ENCODE data around the gene RTP2.

The RTP2 gene

DNA sequence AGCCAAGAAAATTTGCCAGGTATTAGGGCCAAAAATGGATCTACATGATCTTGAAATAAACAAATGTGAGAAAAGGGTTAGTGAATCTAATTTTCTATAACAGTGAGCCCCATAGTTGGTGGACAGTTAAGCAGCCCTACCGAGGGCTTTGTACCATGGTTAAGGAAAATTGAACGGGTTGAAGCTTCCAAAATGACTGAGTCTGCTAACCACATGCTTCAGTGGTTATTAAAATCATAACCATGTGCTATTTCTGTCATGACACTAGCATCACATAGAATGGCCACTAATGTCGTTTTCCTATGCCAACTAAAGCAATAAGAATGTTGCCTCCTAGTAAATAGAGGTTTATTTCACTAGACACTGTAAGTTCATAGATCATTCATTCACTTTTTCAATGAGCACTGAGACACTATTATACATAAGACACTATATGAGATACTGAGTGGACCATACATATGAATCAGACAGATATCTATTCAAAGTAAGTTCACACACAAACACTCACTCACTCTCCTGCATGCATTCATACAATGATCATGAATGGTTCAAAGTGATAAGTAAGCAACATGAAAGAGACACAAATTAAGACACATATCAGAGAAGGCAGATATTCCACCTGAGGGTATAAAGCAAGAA lies 36.5 kb downstream of the RTP2 start:
- no peaks in the 10 kb centered on the region for H3K36me3 ChIP-seq (replicated peaks)
- peaks cover 19% of the 10 kb centered on the region for H3K27me3 ChIP-seq (ENCODE audit: low read depth)
- in situ Hi-C loops (cut with MboI; ENCODE audit: low sequenced_read_pairs) = no loop called here
- H3K4me3 ChIP-seq = no peak overlapping the region
- no peak for DNase-seq (ENCODE audit: low spot score in 2 of 2)
- no peaks in the 10 kb centered on the region for H3K4me1 ChIP-seq
- H3K9me3 ChIP-seq = no peaks in the 10 kb centered on the region

DNA sequence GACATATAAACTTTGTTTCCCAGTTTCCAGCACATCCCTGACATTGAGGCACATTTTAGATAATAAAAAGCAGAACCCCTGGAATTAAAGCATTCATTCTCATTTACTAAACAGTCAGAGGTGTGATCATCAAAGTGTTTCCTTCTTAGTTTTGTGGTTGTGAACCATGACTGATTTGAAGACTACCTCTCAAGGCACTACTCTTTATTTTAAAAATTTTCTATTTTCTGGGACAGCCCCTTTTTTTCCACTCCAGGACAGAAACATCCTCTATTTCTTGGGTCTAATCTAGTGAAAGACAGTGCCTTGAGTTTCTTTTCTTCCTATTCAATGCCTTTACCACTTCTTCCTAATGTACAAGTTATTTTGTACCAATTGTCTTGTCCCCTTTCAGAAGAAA lies 37.3 kb downstream of the RTP2 start:
- Histone ChIP-seq H3K9me3 (no peaks in the 10 kb centered on the region), H3K27me3 (ENCODE audit: low read depth) (peaks cover 14% of the 10 kb centered on the region), H3K36me3 (replicated peaks) (no peaks in the 10 kb centered on the region), H3K4me1 (no peaks in the 10 kb centered on the region), H3K4me3 (no peak overlapping the region)
- no peak for DNase-seq (ENCODE audit: low spot score in 2 of 2)
- in situ Hi-C loops (cut with MboI; ENCODE audit: low sequenced_read_pairs) = no loop called here

- no peak overlapping the region for H3K4me3 ChIP-seq
- H3K36me3 ChIP-seq (replicated peaks) = no peaks in the 10 kb centered on the region
- peaks cover 8% of the 10 kb centered on the region; the same call in 1 of the 2 replicates for H3K27me3 ChIP-seq (ENCODE audit: low read depth)
- in situ Hi-C loops (cut with MboI; ENCODE audit: low sequenced_read_pairs) = no loop called here
- no peak for DNase-seq (ENCODE audit: low spot score in 2 of 2)
- H3K4me1 ChIP-seq = no peaks in the 10 kb centered on the region
- H3K9me3 ChIP-seq = no peaks in the 10 kb centered on the region
Measured at GRCh38 chr3:187662848-187663409, 39.4 kb downstream of the RTP2 start.

DNA sequence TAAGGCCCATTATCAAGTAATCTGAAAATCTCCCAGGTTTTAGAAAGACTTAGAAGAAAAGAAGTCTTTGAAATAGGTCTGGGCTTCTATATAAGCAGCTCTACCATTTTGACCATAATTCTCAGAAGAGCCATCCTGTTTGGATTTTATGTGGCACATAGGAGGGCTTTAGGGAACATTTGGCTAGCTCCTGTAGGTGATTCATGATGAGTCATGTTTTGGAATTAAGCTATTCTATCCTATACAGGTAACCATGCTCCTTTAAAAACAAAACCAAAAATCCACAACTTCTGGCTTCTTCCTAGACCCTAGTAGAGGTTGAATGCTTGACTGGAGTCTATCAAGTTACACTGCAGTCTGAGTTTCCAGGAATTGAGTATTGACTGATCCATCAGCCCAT lies 41.1 kb downstream of the RTP2 start:
- Histone ChIP-seq H3K4me1 (no peaks in the 10 kb centered on the region), H3K9me3 (no peaks in the 10 kb centered on the region), H3K4me3 (no peak overlapping the region), H3K27me3 (ENCODE audit: low read depth) (peaks cover 8% of the 10 kb centered on the region; the same call in 1 of the 2 replicates), H3K36me3 (replicated peaks) (no peaks in the 10 kb centered on the region)
- in situ Hi-C loops (cut with MboI; ENCODE audit: low sequenced_read_pairs) = no loop called here
- DNase-seq (ENCODE audit: low spot score in 2 of 2) = no peak

DNA sequence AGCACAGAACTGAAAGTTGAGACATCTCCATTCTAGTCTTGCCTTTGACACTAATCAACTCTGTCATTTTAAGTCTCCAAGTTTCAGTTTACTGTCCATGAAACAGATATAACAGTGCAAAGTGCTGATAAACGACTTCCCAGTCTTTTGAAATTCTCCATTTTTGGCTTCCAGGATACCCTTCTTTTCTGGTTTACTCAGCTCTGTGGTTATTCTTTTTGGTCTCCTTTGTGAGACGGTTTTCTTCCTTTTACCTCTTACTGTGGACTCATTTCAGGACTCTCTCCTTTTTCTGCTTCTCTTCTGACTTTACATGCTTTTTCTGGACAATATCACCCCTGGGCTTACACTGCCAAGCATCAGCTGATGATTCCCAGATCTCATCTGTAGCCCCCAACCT lies 51.1 kb downstream of the RTP2 start:
- in situ Hi-C loops (cut with MboI; ENCODE audit: low sequenced_read_pairs) = no loop called here
- H3K27me3 ChIP-seq (ENCODE audit: low read depth) = 0 out of 2 replicates have a peak, but pooled peaks cover 6% of the 10 kb centered on the region
- H3K4me3 ChIP-seq = no peak overlapping the region
- H3K36me3 ChIP-seq (replicated peaks) = no peaks in the 10 kb centered on the region
- H3K4me1 ChIP-seq = no peaks in the 10 kb centered on the region
- no peaks in the 10 kb centered on the region for H3K9me3 ChIP-seq
- no peak for DNase-seq (ENCODE audit: low spot score in 2 of 2)

All from HAP-1 (cell line).